Measurements from ENCODE around the gene SWT1. TPM values are rescaled to one million over a fixed set of nuclear protein-coding genes. Genes with fewer than 3 reads are reported as not detected.
"Not testable (repeated sequence)": the region's sequence is repeated elsewhere in the genome, so short reads cannot be mapped to it uniquely, and the experiment has no call there.

Gene SWT1
- total RNA-seq, 1 donor from 2014 or later = 3.1 TPM

DNA sequence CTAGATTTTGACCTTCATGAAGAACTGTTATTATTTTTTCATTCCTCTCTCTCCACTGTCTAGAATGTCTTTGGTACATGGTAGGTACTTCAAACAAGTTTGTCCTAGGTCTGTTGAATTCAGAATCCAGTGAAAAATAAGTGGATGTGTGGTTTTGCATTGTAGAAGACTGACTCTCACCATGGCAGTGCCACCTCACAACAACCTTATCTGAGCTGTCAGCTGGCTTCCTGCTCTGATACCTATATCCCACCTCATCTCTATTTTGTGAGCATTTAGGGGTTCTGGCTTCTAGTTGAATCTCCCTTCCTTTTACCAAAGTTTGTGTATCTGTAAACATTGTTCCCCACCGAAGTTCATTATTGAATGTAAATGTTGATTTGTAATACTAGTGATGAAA is 9.1 kb downstream of the SWT1 start:
- DNase-seq (ENCODE audit: low read depth in 2 of 2) = peak in 1 of 2 donors; percentile 5

DNA sequence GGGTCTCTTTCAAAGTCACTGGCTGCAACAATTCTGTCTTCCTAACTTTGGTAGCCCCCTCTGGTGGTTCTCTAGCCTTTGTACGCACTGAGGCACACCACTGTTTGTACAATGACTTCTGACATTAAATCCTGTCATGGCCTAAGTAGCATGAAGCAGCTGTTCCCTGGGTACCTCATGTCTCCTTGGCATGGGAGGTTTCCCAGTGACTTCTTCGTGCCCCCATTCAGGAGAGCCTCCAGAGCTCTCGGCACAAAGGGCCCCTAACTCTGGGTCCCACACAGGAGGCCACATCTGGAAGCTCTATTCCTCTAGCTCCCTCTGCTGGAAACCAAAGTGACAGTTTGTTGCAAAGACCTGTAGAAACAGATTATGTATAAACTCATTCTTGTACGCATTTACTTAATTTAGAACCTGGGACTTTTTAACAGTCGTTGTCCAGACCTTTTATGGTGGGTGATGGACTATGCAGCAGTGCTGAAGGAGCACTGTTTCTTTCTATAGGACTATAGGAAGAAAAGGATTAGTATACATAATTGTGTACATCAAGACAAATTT is 13.4 kb downstream of the SWT1 start:
- DNase-seq (ENCODE audit: low read depth in 2 of 2) = peak; percentile 60 to 70

DNA sequence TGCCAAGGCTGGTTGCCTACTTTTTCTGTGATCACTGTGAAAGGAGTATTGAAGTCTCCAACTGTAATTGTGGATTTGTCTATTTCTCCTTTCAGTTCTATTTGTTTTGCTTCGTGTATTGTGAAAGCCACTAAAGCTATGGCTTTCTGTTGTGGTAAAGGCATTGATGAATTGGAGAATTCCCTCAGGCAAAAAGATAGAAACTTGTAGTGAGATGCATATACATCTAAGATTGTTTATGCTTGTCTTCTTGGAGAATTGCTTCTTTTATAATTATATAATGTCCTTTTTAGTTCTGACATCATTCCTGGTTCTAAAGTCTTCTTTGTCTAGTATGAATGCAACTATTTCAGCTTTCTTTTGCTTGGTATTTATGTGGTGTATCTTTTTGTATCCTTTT is 36.8 kb downstream of the SWT1 start:
- no peak for DNase-seq (ENCODE audit: low read depth in 2 of 2)

DNA sequence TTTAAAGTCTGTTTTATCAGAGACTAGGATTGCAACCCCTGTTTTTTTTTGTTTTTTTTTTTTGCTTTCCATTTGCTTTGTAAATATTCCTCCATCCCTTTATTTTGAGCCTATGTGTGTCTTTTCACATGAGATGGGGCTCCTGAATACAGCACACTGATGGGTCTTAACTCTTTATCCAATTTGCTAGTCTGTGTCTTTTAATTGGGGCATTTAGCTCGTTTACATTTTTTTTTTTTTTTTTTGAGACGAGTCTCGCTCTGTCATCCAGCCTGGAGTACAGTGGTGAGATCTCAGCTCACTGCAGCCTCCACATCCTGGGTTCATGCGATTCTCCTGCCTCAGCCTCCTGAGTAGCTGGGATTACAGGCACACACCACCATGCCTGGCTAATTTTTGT is 41.7 kb downstream of the SWT1 start:
- not testable (repeated sequence) for DNase-seq (ENCODE audit: low read depth in 2 of 2)

DNA sequence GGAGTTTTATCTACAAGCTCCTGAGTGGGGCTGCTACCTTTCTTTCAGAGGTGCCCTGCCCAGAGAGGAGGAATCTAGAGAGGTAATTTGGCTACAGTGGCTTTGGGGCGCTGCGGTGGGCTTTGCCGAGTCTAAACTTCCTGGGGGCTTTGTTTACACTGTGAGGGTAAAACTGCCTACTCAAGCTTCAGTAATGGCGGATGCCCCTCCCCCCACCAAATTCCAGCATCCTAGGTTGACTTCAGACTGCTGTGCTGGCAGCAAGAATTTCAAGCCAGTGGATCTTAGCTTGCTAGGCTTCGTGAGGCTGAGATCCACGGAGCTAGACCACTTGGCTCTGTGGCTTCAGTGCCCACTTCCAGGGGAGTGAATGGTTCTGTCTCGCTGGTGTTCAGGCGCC is 43.9 kb downstream of the SWT1 start:
- DNase-seq (ENCODE audit: low read depth in 2 of 2) = no peak

DNA sequence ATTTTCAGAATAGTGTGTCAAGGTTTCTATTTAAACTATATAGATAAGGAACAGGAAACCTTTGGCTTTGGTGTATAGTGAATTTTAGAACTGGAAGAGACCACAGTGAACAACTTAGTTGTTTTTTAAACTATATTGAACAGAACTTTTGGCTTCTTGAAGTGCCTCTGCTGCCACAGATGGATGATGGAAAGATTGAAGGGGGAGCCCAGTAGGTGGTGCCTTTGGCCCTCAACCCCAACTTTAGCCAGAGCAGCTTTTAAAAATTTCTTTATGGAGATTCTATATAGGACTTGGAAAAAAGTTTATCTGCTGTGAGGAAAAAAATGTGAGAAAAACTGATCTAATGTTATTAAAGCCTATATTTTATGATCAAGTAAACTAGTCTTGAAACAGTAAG is 50.2 kb downstream of the SWT1 start:
- DNase-seq (ENCODE audit: low read depth in 2 of 2) = no peak

DNA sequence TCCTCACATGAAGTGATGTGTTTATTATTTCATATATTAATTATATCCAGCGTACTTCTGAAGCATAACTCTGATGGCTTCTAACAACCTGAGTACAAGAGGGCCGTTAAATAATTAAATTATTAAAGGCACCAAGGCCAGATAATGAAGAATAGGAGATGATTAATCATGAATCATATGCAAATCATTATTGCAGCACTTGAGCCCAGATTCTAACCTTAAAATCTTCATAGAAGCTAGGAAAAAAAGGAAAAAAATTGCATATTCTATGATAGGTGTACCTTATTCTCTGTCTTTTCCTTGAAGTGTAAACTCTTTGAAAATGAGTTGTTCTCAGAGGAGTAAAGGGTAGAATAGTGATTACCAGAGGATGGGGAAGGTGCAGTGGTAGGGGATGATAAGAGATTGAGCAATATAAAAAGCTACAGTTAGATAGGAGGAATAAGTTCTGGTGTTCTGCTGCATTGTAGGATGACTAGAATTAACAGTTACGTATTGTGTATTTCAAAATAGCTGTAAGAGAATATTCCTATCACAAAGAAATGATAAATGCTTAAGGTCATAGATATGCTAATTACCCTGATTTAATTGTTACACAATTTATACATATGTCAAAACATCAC is 51.1 kb downstream of the SWT1 start:
- no peak for DNase-seq (ENCODE audit: low read depth in 2 of 2)

DNA sequence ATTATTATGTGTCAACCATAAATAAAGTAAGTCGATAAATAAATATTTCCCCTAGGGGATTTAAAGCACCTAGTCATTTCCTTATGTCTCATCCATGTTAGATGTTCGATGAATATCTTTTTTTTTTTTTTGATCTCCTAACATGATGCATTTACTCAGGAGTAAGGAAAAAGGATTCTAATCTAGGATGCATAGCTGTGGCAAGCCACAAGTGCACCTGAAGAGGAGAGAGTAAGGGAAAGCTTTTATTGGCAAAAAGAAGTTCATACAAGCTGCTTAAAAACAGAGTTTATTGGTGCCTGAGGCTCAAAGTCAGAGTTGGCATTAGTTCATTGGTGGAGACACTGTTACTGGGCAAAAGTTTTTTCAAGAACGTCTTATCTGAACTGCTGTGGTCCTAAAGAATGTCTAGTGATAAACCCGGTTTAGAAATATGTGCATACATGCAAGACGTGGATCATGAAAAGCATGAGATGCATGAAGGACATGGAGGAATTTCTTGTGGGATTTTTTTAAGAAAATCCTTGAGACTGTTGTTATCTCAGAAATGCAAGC is 51.7 kb downstream of the SWT1 start:
- no peak for DNase-seq (ENCODE audit: low read depth in 2 of 2)

DNA sequence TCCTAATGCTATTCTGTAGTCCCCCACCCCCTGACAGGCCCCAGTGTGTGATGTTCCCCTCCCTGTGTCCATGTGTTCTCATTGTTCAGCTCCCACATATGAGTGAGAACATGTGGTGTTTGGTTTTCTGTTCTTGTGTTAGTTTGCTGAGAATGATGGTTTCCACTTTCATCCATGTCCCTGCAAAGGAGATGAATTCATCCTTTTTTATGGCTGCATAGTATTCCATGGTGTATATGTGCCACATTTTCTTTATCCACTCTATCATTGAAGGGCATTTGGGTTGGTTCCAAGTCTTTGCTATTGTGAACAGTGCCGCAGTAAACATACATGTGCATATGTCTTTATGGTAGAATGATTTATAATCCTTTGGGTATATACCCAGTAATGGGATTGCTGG is 52.4 kb downstream of the SWT1 start:
- not testable (repeated sequence) for DNase-seq (ENCODE audit: low read depth in 2 of 2)

DNA sequence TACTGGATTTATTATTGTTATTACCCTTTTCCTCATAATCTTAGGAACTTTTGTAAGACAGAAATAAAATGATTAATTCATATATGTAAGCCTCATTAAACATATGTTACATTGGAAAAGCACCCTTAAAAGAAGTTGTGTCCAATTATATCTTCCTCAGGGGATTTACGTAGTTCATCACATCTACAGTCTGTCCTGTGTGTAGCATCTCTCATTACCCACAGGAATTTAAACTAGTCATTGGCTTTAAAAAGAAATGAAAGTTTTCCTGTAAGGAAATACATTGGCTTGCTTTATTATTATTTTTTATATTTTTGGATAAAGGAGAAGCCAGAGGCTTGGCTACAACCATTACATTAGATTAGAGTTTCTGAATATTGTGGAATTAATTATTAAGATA is 56.1 kb downstream of the SWT1 start:
- DNase-seq (ENCODE audit: low read depth in 2 of 2) = no peak

DNA sequence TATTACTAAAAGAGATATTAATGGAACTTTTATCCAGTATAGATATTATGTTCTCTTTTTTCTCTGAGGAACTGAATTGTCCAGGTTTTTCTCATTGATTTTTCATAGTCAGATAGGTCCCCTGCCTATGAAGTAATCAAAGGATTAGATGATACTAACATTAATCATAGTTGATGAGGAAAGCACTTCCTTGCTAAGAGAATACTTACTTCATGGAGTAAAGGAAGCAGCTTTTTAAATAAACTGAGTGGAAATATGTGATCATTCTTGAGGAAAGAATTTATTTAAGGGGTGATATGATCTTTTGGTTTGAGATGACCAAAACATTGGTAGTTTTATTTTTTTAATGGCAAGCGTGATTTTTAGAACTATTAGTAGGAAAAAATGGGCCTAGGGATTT is 58.9 kb downstream of the SWT1 start:
- no peak for DNase-seq (ENCODE audit: low read depth in 2 of 2)

DNA sequence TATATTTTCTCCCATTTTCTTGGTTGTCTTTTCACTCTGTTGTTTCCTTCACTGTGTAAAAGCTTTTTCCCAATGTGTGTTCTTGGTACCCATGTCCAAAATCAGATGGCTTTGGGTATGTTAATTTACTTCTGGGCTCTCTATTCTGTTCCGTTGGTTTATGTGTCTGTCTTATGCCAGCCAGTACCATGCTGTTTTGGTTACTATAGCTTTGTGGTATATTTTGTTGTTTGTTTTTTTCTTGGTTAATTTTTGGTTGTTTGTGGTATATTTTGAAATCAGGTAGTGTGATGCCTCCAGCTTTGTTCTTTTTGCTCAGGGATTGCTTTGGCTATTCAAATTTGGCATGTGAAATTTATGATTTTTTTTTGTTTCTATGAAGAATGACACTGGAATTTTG is 67.2 kb downstream of the SWT1 start:
- DNase-seq (ENCODE audit: low read depth in 2 of 2) = no peak

DNA sequence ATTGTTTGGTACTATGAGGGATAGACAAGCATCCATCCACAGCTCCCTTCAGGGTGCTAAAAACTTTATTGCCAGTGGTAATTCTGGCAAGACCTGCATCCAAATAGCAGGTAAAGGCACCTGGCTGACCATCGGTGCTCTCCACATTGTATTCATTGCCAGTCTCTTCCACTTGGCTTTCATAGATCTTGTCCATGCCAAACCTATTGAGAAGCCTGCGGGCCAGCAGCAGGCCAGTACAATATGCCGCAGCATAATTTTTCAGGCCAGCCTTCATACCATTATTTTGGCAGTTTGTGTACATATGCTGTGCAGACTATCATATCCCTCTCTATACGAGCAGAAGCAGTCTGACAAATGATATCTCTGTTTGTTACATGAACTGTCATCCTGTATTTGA is 70.2 kb downstream of the SWT1 start:
- DNase-seq (ENCODE audit: low read depth in 2 of 2) = no peak

DNA sequence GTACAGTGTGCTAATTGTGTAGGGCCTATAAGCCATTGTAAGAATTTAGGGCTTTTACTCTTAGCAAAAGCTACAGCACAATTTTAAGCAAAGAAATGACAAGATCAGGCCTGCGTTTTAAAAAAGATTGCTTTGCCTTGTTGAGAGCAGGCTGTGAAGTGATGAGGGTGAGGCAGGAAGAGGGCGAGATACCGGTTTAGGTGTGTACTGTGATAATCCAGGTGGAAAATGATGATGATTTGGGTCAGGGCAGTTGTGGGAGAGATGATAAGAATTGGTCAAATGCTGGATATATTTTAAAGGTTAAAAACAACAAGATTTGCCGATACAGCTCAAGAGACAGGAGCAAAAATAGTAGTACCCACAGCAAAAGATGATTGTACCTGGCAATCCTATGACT is 72.0 kb downstream of the SWT1 start:
- DNase-seq (ENCODE audit: low read depth in 2 of 2) = no peak

DNA sequence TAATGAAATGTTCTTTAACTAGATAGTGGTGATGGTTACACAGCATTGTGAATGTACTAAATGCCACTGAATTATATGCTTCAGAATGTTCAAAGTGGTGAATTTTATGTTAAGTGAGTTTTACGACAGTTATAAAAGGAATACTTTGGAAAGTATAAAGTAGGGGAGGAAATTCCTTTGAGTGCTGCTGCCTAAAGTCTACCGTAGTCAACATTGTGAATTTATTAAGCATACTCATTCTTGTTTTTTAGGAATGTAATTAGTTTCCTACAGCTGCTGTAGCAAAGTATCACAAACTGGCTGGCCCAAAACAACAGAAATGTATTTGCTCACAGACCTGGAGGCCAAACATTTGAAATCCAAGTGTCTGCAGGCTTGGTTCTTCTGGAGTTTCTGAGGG is 73.0 kb downstream of the SWT1 start:
- DNase-seq (ENCODE audit: low read depth in 2 of 2) = no peak

DNA sequence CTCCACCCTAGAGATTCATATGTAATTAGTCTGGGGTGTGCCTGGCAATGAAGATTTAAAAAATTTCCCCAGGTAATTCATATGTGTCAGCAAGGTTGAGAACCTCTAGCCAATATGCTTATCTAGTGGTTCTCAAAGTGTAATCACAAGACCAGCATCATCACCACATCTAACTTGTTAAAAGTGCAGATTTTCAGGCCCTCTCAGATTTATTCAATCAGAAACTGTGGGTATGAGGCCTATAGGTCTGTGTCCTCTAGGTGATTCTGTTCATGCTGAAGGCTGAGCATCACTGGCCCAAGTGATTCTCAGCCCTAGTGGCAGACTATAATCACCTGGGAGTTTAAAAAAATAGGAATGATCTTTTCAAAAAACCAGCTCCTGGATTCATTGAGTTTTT is 75.9 kb downstream of the SWT1 start:
- DNase-seq (ENCODE audit: low read depth in 2 of 2) = no peak

DNA sequence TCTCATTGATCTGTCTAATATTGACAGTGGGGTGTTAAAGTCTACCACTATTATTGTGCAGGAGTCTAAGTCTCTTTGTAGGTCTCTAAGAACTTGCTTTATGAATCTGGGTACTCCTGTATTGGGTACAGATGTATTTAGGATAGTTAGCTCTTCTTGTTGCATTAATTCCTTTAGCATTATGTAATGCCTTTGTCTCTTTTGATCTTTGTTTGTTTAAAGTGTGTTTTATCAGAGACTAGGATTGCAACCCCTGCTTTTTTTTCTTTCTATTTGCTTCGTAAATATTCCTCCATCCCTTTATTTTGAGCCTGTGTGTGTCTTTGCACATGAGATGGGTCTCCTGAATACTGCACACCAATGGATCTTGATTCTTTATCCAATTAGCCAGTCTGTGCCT is 77.2 kb downstream of the SWT1 start:
- not testable (repeated sequence) for DNase-seq (ENCODE audit: low read depth in 2 of 2)

DNA sequence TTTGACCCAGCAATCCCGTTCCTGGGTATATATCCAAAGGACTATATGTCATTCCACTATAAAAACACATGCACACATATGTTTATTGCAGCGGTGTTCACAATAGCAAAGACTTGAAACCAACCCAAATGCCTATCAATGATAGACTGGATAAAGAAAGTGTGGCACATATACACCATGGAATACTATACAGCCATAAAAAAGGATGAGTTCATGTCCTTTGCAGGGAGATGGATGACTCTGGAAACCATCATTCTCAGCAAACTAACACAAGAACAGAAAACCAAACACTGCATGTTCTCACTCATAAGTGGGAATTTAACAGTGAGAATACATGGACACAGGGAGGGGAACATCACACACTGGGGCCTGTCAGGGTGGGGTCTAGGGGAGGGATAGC is 80.2 kb downstream of the SWT1 start:
- not testable (repeated sequence) for DNase-seq (ENCODE audit: low read depth in 2 of 2)

DNA sequence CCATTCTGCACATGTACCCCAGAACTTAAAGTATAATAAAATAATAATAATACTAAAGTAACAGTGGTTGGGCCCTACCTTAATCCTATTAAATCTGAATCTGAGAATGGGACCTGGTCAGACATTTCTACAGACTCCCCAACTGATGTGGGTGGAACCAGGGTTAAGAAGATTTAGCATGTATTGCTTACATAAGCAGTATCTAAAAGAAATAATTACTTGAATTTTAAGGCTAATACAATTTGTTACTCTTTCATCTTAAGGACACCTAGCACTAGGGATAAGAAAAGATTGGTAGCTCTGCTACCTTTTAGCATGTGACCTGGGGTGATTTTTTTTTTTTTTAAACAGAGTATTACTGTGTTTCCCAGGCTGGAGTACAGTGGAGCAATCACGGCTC is 80.7 kb downstream of the SWT1 start:
- DNase-seq (ENCODE audit: low read depth in 2 of 2) = no peak

DNA sequence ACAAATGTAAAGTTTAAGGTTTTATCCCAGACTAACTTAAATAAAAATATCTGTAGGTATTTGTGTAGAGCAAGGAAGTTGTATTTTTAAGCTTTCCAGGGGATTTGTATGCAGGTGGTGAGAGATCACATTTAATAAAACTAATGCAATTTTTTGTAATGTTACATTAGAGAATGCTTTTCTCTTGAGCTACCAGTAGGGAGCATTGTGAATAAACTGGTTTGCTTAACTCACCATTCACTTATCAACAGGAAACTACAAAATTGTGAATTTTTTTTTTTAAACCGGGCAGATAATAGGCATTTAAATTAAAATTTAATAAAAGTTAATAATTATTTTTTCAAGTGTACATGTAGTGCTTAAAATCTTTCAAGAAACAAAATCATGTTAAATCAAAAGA is 81.5 kb downstream of the SWT1 start:
- peak; percentile 3 to 34 for DNase-seq (ENCODE audit: low read depth in 2 of 2)

DNA sequence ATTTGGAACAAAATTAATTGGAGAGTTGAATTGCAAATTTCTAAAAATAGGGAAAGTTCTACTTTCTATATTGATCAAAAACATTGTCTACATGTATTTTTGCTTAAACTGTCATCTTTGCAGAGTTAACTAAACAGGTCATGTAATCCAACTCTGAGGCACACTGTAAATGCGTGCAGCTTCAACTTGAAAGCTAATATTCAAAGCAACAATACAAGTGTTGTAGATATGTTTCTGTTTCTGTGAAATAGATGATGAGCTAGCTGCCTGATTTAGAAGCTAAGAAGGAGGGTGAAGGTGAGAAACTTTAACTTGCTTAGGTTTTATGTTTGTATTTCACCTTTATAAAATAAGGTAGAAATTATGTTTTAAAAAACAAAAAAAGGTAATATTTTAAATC is 82.9 kb downstream of the SWT1 start:
- no peak for DNase-seq (ENCODE audit: low read depth in 2 of 2)

DNA sequence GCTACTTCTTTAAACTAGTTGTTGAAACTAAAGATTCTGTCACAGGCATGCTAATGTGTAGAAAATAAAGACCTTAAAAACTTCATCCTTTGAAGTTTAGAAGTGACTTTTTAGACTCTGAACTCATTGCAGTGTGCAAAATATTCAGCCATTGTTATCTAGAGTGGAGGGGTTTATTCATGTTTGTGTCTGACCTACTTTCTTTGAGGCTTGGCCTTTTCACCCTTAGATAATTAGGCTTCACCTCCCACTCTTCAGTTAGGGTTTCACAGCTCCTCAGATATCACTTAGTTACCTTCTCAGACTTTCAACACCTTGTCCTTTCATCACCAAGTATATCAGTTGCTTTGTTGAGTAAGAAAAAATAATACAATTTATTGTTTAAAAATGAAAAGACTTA is 84.2 kb downstream of the SWT1 start:
- no peak for DNase-seq (ENCODE audit: low read depth in 2 of 2)

DNA sequence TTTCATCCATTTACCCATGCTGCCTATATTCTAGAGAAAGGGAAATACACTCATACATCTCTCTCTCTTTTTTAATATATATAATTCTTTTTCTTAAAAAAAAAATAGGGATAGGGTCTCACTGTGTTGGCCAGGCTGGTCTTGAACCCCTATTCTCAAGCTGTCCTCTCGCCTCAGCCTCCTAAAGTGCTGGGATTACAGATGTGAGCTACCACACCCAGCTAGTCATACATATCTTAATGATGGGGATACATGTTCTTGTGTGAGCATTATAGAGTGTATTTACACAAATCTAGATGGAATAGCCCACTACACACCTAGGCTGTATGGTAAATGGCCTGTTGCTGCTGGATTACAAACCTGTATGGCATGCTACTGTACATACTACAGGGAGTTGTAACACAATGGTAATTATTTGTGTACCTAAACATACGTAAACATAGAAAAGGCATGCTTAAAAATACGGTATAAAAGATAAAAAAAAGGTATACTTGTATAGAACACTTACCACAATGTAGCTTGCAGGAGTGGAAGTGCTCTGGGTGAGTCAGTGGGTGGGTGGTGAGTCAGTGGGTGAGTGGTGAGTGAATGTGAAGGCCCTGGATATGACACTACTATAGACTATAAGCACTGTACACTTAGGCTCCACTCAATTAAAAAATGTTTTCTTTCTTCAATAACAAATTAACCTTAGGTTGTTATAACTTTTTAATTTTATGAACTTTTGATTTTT is 87.2 kb downstream of the SWT1 start:
- peak in 1 of 2 donors; percentile 65 for DNase-seq (ENCODE audit: low read depth in 2 of 2)
